NT2/D1 (cell line): ENCODE results near the gene SP100.

Experiments
- SUZ12 ChIP-seq: IDR thresholded peaks from 2 replicates; pipeline ENCODE4 v1.6.1; 2011; ENCODE audit not compliant: insufficient read length, insufficient read depth; ENCODE audit errors: extremely low read depth
- ZNF274 ChIP-seq: IDR thresholded peaks from 2 replicates; pipeline ENCODE4 v1.6.1; 2011; ENCODE audit warnings: mild to moderate bottlenecking, low read depth, low read length

GRCh38 chr2:230586328-230586982 is 170.5 kb downstream of the SP100 start:
- TF ChIP-seq SUZ12 (no peak), ZNF274 (no peak)
